K562 (cell line): ENCODE measurements around the gene MADD. TPM values are rescaled to one million over a fixed set of nuclear protein-coding genes. Genes with fewer than 3 reads are reported as not detected.

Experiments
- ATAC-seq: fragments of 200-7000 bp; cut with Tn5 transposase; 3 replicates; pipeline ENCODE4 v1.9.1; 2020; ENCODE audit warnings: moderate library complexity
- BruUV-seq: library from RNA; stranded (reverse); fragments of 400-500 nt; replicated peaks from 2 replicates; lab custom pipeline; 2021; lab: Mats Ljungman, UMichigan
- CTCF ChIA-PET: fragments of 300-600 bp; formaldehyde crosslinking; extraction: SDS; loops from one replicate; lab custom pipeline; 2021; ENCODE audit warnings: low intra/inter-chr PET ratio; lab: Yijun Ruan, JAX
- POLR2A ChIA-PET: fragments of 300-600, 350-650 bp; sonication (Branson Sonifier 250); formaldehyde crosslinking; extraction: SDS; loops from one replicate; lab custom pipeline; 2021; ENCODE audit warnings: antibody characterized with exemption, inconsistent platforms; lab: Yijun Ruan, JAX
- DNase-seq, 4 experiments: peaks; one replicate each; pipeline versions ENCODE4 v3.0.0 to v3.0.0-alpha.2; 2011 to 2018; ENCODE audit warnings: low spot score in 3 of 4, mixed read lengths in 3 of 4; ENCODE audit errors: extremely low read depth in 1 of 4
- FAIRE-seq: peaks from 2 replicates; lab custom pipeline; 2011; peaks lifted over from hg19 to GRCh38; lab: Jason Lieb, UNC
- H2AFZ ChIP-seq: 2 replicates; pipeline ENCODE4 v1.6.0; 2011; ENCODE audit warnings: low read depth, low read length, control low read depth, inconsistent platforms
- H3K27ac ChIP-seq: fragments of 200-600 bp; 3 replicates; pipeline ENCODE4 v1.8.0; 2011; ENCODE audit warnings: low read depth, mild to moderate bottlenecking, control low read depth, inconsistent platforms, low read length, moderate library complexity, mixed read lengths; ENCODE audit errors: extremely low read depth
- H3K27me3 ChIP-seq, 2 experiments: fragments of 300-600 bp in 1 of 2; 2 replicates in 1 of 2; 3 replicates in 1 of 2; pipeline versions ENCODE4 v1.6.0 to v1.8.0; 2011; ENCODE audit warnings: inconsistent platforms in 2 of 2, low read length in 2 of 2, mild to moderate bottlenecking in 1 of 2, mixed read lengths in 1 of 2, moderate library complexity in 1 of 2; ENCODE audit not compliant: control insufficient read depth in 2 of 2, insufficient read depth in 2 of 2
- H3K36me3 ChIP-seq: fragments of 300-600 bp; 3 replicates; pipeline ENCODE4 v1.8.0; 2011; ENCODE audit warnings: mild to moderate bottlenecking, low read length, inconsistent platforms; ENCODE audit not compliant: control insufficient read depth, insufficient read depth
- H3K4me1 ChIP-seq, 2 experiments: fragments of 200-600 bp in 1 of 2; replicated peaks in 1 of 2; 2 replicates in 1 of 2; 3 replicates in 1 of 2; pipeline versions ENCODE4 v1.5.1 to v1.8.0; 2011; ENCODE audit warnings: inconsistent platforms in 2 of 2, low read length in 2 of 2, mild to moderate bottlenecking in 1 of 2, mixed read lengths in 1 of 2, moderate library complexity in 1 of 2; ENCODE audit not compliant: control insufficient read depth in 2 of 2, insufficient read depth in 2 of 2
- H3K4me2 ChIP-seq: 2 replicates; pipeline ENCODE4 v1.6.1; 2011; ENCODE audit warnings: low read length, control low read depth, inconsistent platforms, mixed read lengths; ENCODE audit not compliant: insufficient read depth
- H3K4me3 ChIP-seq: fragments of 200-600 bp; sonication (generic), shearing (Covaris generic); 2 replicates; pipeline ENCODE4 v1.5.1; 2016; ENCODE audit warnings: control low read depth, inconsistent platforms
- H3K79me2 ChIP-seq: fragments of 200-600 bp; 3 replicates; pipeline ENCODE4 v1.8.0; 2011; ENCODE audit warnings: low read length, inconsistent platforms; ENCODE audit not compliant: control insufficient read depth, insufficient read depth
- H3K9ac ChIP-seq, 2 experiments: 2 replicates each; pipeline versions ENCODE4 v1.6.0 to v1.6.1; 2011; ENCODE audit warnings: low read depth in 2 of 2, low read length in 2 of 2, control low read depth in 1 of 2, inconsistent platforms in 1 of 2, mild to moderate bottlenecking in 1 of 2, mixed read lengths in 1 of 2; ENCODE audit not compliant: insufficient read depth in 1 of 2
- H3K9me1 ChIP-seq: one replicate; pipeline ENCODE4 v1.6.0; 2011; ENCODE audit warnings: inconsistent platforms, mild to moderate bottlenecking, low read length, moderate library complexity; ENCODE audit not compliant: control insufficient read depth, insufficient read depth
- H3K9me3 ChIP-seq: replicated peaks from 2 replicates; pipeline ENCODE4 v1.5.1; 2011; ENCODE audit warnings: low read depth, low read length, inconsistent platforms; ENCODE audit not compliant: control insufficient read depth, insufficient read depth
- H4K20me1 ChIP-seq: replicated peaks from 2 replicates; pipeline ENCODE4 v1.6.1; 2011; ENCODE audit warnings: low read length, inconsistent platforms, mixed read lengths; ENCODE audit not compliant: control insufficient read depth, insufficient read depth
- CCNT2 ChIP-seq: IDR thresholded peaks from 2 replicates; pipeline ENCODE4 v1.6.1; 2011; ENCODE audit warnings: borderline replicate concordance, low read depth, mild to moderate bottlenecking, moderate library complexity, mixed read lengths, low read length; ENCODE audit not compliant: insufficient read length; ENCODE audit errors: extremely low read depth
- GTF2A2 ChIP-seq: IDR thresholded peaks from 2 replicates; pipeline ENCODE4 v1.6.1; 2016; ENCODE audit warnings: mild to moderate bottlenecking, missing genetic modification characterization, missing compliant biosample characterization
- KLF13 ChIP-seq: fragments of 450-650 bp; IDR thresholded peaks from 2 replicates; pipeline ENCODE4 v1.6.1; 2016; ENCODE audit warnings: missing genetic modification characterization, low read depth, mild to moderate bottlenecking, missing compliant biosample characterization, moderate library complexity, borderline replicate concordance
- PHB2 ChIP-seq: fragments of 450-650 bp; IDR thresholded peaks from 2 replicates; pipeline ENCODE4 v1.6.1; 2017; ENCODE audit warnings: low read depth
- POLR2AphosphoS2 ChIP-seq: IDR thresholded peaks from 2 replicates; pipeline ENCODE4 v1.6.1; 2012; ENCODE audit warnings: low read length, improper control_type of control experiment
- POLR2G ChIP-seq: fragments of 200-400 bp; formaldehyde crosslinking; IDR thresholded peaks from 2 replicates; pipeline ENCODE4 v1.6.1; 2017; ENCODE audit warnings: low read depth, mild to moderate bottlenecking, antibody characterized with exemption, low read length, moderate library complexity
- RBM22 ChIP-seq: fragments of 200-400 bp; formaldehyde crosslinking; IDR thresholded peaks from 2 replicates; pipeline ENCODE4 v1.6.1; 2018; ENCODE audit warnings: low read length, low read depth; ENCODE audit not compliant: poor library complexity, severe bottlenecking
- SPI1 ChIP-seq: IDR thresholded peaks from 2 replicates; pipeline ENCODE4 v1.6.1; 2011; ENCODE audit warnings: low read depth, low read length, control low read depth, borderline replicate concordance
- ZNF280B ChIP-seq: fragments of 250-450 bp; sonication (Bioruptor Pico); IDR thresholded peaks from 2 replicates; pipeline ENCODE4 v1.5.1; 2021; ENCODE audit warnings: mild to moderate bottlenecking
- ZNF609 ChIP-seq: sonication (generic); formaldehyde crosslinking; IDR thresholded peaks from 2 replicates; pipeline ENCODE4 v1.8.1; 2023; ENCODE audit warnings: missing genetic modification reagents, mild to moderate bottlenecking, borderline replicate concordance
- WGBS: fragments of 100-300 bp; shearing (Covaris generic); methylation state at CpG from one replicate; pipeline ENCODE4 v1.1.6; 2016; ENCODE audit warnings: low coverage, mixed read lengths; ENCODE audit not compliant: insufficient coverage; ENCODE audit errors: missing lambda C conversion rate; 5-methylcytosine and 5-hydroxymethylcytosine counted together
- in situ Hi-C: fragments of 300-500 bp; cut with MboI; formaldehyde crosslinking; loops from 4 replicates; pipeline ENCODE4 v1.15.0; 2018; ENCODE audit warnings: inconsistent platforms, mixed read lengths
- intact Hi-C: fragments of 100-400 bp; cut with micrococcal nuclease; formaldehyde crosslinking; loops from 2 replicates; pipeline ENCODE4 v1.14.2; 2022
- polyA plus RNA-seq, 8 experiments: library from polyadenylated mRNA; depleted of rRNA in 4 of 8; stranded (reverse) in 5 of 8; unstranded in 3 of 8; fragments of >200 nt; fragmentation: Nextera tagmentation in 2 of 8; fragmentation: Illumina TruSeq in 1 of 8; extraction: Ambion mirVana in 2 of 8; extraction: Trizol in 1 of 8; gene quantifications; 2 replicates each; pipeline versions ENCODE4 v1.2.1 to v1.2.3, GENCODE V29; 2011 to 2014; ENCODE audit warnings: inconsistent platforms in 1 of 8, missing spikeins in 1 of 8
- total RNA-seq, 7 experiments: library from RNA; depleted of rRNA in 6 of 7; stranded (reverse); fragments of >200 nt in 6 of 7; fragmentation: Illumina TruSeq in 2 of 7; extraction: Trizol in 2 of 7; gene quantifications; 2 replicates each; pipeline versions ENCODE4 v1.2.1 to v1.2.3, GENCODE V29; 2011 to 2021; ENCODE audit warnings: low replicate concordance in 1 of 7
- TF ChIP-seq, protein P1 (sequence below): fragments of 450-650 bp; IDR thresholded peaks from 2 replicates; pipeline ENCODE4 v1.7.1; 2018; ENCODE audit warnings: mild to moderate bottlenecking, low read depth; ENCODE audit not compliant: partially characterized antibody

Gene MADD
- total and polyA plus RNA-seq, 9 of the 15 experiments (the other 6 are each of a cell fraction or from before 2014, with no cell fraction given): 0.68 to 57.6 (median 33.6) TPM

DNA sequence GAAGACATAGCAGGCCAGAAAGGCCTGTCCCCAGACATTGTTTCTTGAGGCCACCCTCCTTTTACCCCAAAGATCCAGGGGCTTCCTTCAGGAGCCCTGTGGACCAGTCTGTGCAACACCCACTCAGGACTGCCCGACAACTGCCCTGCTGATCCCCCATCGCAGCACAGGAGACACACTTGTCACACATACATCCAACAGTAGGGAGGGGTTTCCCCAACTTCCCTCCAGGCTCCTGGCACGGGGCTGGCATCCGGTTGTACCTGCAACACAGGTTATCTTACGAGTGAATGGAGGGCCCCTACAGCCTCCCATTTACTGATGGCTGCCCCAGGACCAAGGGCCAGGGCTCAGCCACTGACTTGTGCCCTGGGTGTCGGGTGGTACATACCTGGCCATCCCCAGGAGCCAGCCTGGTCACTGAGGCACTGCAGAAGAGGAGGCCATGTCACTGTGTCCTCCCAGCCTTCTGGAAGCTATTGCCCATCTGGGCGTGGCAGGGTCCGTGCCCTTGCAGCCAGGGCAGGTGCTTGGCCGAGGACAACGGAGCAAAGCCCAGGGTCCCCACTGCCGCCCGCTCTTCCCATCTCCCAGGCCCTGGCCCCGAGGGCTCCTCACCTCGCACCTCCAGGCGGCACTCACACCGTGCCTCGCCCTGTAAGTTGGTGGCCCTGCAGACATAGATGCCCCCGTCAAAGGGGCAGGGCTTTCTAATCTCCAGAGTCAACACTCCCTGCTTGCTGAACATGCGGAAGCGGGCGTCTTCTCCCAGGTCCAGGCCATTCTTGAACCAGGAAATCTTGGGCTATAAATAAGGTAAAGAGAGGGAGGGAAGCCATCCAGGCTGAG, 61.7 kb downstream of the MADD start:
- Histone ChIP-seq H3K27ac (no peak overlapping the region), H3K36me3 (peaks cover 28% of the 10 kb centered on the region; the same call in 1 of the 3 replicates), H3K9ac (no peak overlapping the region), H3K4me1 (peaks cover 0 to 24% of the 10 kb centered on the region in 2 experiments; a peak in 2 of 5 replicates), H3K9me3 (no peaks in the 10 kb centered on the region), H2AFZ (no peak overlapping the region), H3K27me3 (no peaks in the 10 kb centered on the region), H3K9me1 (no peaks in the 10 kb centered on the region), H3K4me3 (no peak overlapping the region), H3K4me2 (no peak overlapping the region), H4K20me1 (no peaks in the 10 kb centered on the region), H3K79me2 (no peaks in the 10 kb centered on the region)
- ATAC-seq (no peak), DNase-seq (no peak), FAIRE-seq (no peak)
- intact Hi-C loops: no loop called here
- BruUV-seq: no TSS peak
- 67% methylated on average over 18 of the region's 21 CpGs for WGBS
- in situ Hi-C loops: no loop called here
- ChIA-PET CTCF (no interaction called here), POLR2A (no interaction called here)
- TF ChIP-seq GTF2A2 (no peak), PHB2 (no peak), ZNF280B (no peak), POLR2AphosphoS2 (no peak), ZNF609 (CRISPR knock-in tag) (no peak), SPI1 (no peak), RBM22 (peak; percentile 58), CCNT2 (no peak), KLF13 (tag) (no peak), POLR2G (peak; percentile 67)
- TF ChIP-seq, protein P1, sequence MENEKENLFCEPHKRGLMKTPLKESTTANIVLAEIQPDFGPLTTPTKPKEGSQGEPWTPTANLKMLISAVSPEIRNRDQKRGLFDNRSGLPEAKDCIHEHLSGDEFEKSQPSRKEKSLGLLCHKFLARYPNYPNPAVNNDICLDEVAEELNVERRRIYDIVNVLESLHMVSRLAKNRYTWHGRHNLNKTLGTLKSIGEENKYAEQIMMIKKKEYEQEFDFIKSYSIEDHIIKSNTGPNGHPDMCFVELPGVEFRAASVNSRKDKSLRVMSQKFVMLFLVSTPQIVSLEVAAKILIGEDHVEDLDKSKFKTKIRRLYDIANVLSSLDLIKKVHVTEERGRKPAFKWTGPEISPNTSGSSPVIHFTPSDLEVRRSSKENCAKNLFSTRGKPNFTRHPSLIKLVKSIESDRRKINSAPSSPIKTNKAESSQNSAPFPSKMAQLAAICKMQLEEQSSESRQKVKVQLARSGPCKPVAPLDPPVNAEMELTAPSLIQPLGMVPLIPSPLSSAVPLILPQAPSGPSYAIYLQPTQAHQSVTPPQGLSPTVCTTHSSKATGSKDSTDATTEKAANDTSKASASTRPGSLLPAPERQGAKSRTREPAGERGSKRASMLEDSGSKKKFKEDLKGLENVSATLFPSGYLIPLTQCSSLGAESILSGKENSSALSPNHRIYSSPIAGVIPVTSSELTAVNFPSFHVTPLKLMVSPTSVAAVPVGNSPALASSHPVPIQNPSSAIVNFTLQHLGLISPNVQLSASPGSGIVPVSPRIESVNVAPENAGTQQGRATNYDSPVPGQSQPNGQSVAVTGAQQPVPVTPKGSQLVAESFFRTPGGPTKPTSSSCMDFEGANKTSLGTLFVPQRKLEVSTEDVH: no peak
